MM.1S (cell line): ENCODE results near the gene SLC25A26.

Experiments
- DNase-seq: peaks from one replicate; pipeline ENCODE4 v3.0.0-alpha.2; 2015
- H2AFZ ChIP-seq: fragments of 300-600 bp; sonication (generic); 2 replicates; pipeline ENCODE4 v1.6.0; 2016; ENCODE audit warnings: antibody characterized with exemption, low read length
- H3F3A ChIP-seq: fragments of 300-600 bp; sonication (generic); 2 replicates; pipeline ENCODE4 v1.6.1; 2016; ENCODE audit warnings: mild to moderate bottlenecking, antibody characterized with exemption, low read length, moderate library complexity, mixed read lengths; ENCODE audit not compliant: insufficient read depth
- H3K27ac ChIP-seq: fragments of 300-600 bp; sonication (generic); 2 replicates; pipeline ENCODE4 v1.5.1; 2016; ENCODE audit warnings: mild to moderate bottlenecking, low read length
- H3K27me3 ChIP-seq: fragments of 300-600 bp; sonication (generic); replicated peaks from 2 replicates; pipeline ENCODE4 v1.6.0; 2016; ENCODE audit warnings: low read length; ENCODE audit not compliant: insufficient read depth
- H3K36me3 ChIP-seq: fragments of 300-600 bp; sonication (generic); replicated peaks from 2 replicates; pipeline ENCODE4 v1.6.1; 2016; ENCODE audit warnings: mild to moderate bottlenecking, low read length, mixed read lengths; ENCODE audit not compliant: insufficient read depth
- H3K4me1 ChIP-seq: fragments of 300-600 bp; sonication (generic); 2 replicates; pipeline ENCODE4 v1.6.1; 2016; ENCODE audit warnings: low read length, mixed read lengths
- H3K4me2 ChIP-seq: fragments of 300-600 bp; sonication (generic); 2 replicates; pipeline ENCODE4 v1.6.0; 2016; ENCODE audit warnings: low read depth, low read length
- H3K4me3 ChIP-seq: fragments of 300-600 bp; sonication (generic); 2 replicates; pipeline ENCODE4 v1.5.1; 2016; ENCODE audit warnings: low read length, mixed read lengths
- H3K79me2 ChIP-seq: fragments of 300-600 bp; sonication (generic); 2 replicates; pipeline ENCODE4 v1.6.1; 2016; ENCODE audit warnings: mixed run types, low read length, mixed read lengths
- H3K9ac ChIP-seq: fragments of 300-600 bp; sonication (generic); 2 replicates; pipeline ENCODE4 v1.6.1; 2016; ENCODE audit warnings: low read length, mixed read lengths
- H3K9me2 ChIP-seq: fragments of 300-600 bp; sonication (generic); replicated peaks from 2 replicates; pipeline ENCODE4 v1.6.1; 2016; ENCODE audit warnings: mild to moderate bottlenecking, low read length, mixed read lengths; ENCODE audit not compliant: insufficient read depth
- H3K9me3 ChIP-seq: fragments of 300-600 bp; sonication (generic); replicated peaks from 2 replicates; pipeline ENCODE4 v1.6.1; 2016; ENCODE audit warnings: mild to moderate bottlenecking, low read length, mixed read lengths; ENCODE audit not compliant: insufficient read depth
- H4K20me1 ChIP-seq: fragments of 300-600 bp; sonication (generic); 2 replicates; pipeline ENCODE4 v1.6.1; 2016; ENCODE audit warnings: mild to moderate bottlenecking, low read length, moderate library complexity, mixed read lengths; ENCODE audit not compliant: insufficient read depth
- CTCF ChIP-seq: fragments of 300-600 bp; sonication (generic); IDR thresholded peaks from 2 replicates; pipeline ENCODE4 v1.5.1; 2016; ENCODE audit warnings: antibody characterized with exemption, low read length, mixed read lengths
- EZH2 ChIP-seq: fragments of 300-600 bp; sonication (generic); optimal IDR thresholded peaks from 2 replicates; pipeline ENCODE3; 2017; ENCODE audit warnings: low read depth, mild to moderate bottlenecking, antibody characterized with exemption, low read length, mixed read lengths
- EZH2phosphoT487 ChIP-seq: fragments of 300-600 bp; sonication (generic); IDR thresholded peaks from 2 replicates; pipeline ENCODE4 v1.6.1; 2018; ENCODE audit warnings: antibody characterized with exemption, low read length

SLC25A26 gene

DNA sequence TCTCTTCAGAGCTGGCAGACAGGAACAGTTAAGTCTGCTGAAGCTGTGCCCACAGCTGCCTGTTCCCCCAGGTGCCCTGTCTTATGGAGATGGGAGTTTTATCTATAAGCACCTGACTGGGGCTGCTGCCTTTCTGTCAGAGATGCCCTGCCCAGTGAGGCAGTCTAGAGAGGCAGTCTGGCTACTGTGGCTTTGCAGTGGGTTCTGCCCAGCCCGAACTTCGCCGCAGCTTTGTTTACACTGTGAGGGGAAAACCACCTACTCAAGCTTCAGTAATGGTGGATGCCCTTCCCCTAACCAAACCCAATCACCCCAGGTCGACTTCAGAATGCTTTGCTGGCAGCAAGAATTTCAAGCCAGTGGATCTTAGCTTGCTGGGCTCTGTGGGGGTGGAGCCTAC, 91.2 kb downstream of the SLC25A26 start:
- Histone ChIP-seq H3K9me3 (no peaks in the 10 kb centered on the region), H3K27ac (no peak overlapping the region)

DNA sequence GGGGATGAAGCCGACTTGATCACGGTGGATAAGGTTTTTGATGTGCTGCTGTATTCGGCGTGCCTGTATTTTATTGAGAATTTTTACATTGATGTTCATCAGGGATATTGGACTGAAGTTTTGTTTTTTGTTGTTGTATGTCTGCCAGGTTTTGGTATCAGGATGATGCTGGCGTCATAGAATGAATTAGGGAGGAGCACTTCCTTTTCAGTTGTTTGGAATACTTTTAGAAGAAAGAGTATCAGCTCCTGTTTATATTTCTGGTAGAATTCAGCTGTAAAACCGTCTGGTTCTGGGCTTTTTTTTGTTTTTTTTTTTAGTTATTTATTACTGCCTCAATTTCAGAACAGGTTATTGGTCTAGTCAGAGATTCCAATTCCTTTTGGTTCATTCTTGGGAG, 93.7 kb downstream of the SLC25A26 start:
- no peak for DNase-seq
- Histone ChIP-seq H2AFZ (no peak overlapping the region), H3K79me2 (no peaks in the 10 kb centered on the region), H3F3A (no peaks in the 10 kb centered on the region), H3K9me2 (no peaks in the 10 kb centered on the region), H3K36me3 (no peaks in the 10 kb centered on the region), H3K9ac (no peak overlapping the region), H3K4me2 (no peak overlapping the region), H3K4me3 (no peak overlapping the region), H3K4me1 (no peaks in the 10 kb centered on the region), H3K27me3 (no peaks in the 10 kb centered on the region), H3K9me3 (no peaks in the 10 kb centered on the region), H4K20me1 (no peaks in the 10 kb centered on the region), H3K27ac (no peak overlapping the region)
- TF ChIP-seq CTCF = no peak
- no peak for TF ChIP-seq EZH2phosphoT487
- no peak for TF ChIP-seq EZH2

More for the DNA sequence above, 91.2 kb downstream of the SLC25A26 start:
- no peak for DNase-seq
- Histone ChIP-seq H3F3A (no peaks in the 10 kb centered on the region), H3K36me3 (no peaks in the 10 kb centered on the region), H4K20me1 (no peaks in the 10 kb centered on the region), H3K4me1 (no peaks in the 10 kb centered on the region), H3K9ac (no peak overlapping the region), H3K4me3 (no peak overlapping the region), H3K4me2 (no peak overlapping the region), H3K79me2 (no peaks in the 10 kb centered on the region), H2AFZ (no peak overlapping the region), H3K9me2 (no peaks in the 10 kb centered on the region), H3K27me3 (no peaks in the 10 kb centered on the region)
- no peak for TF ChIP-seq CTCF
- no peak for TF ChIP-seq EZH2phosphoT487
- no peak for TF ChIP-seq EZH2

GRCh38 chr3:66317750-66318376, 97.1 kb downstream of the SLC25A26 start:
- no peaks in the 10 kb centered on the region for H3K4me1 ChIP-seq
- no peak for DNase-seq
- H3K9me3 ChIP-seq = no peaks in the 10 kb centered on the region
- no peaks in the 10 kb centered on the region for H3F3A ChIP-seq
- H4K20me1 ChIP-seq = no peaks in the 10 kb centered on the region
- H3K27ac ChIP-seq = no peak overlapping the region
- no peaks in the 10 kb centered on the region for H3K9me2 ChIP-seq
- no peak overlapping the region for H3K4me2 ChIP-seq
- no peak overlapping the region for H2AFZ ChIP-seq
- H3K27me3 ChIP-seq = no peaks in the 10 kb centered on the region
- H3K79me2 ChIP-seq = no peaks in the 10 kb centered on the region
- no peak overlapping the region for H3K9ac ChIP-seq
- H3K4me3 ChIP-seq = no peak overlapping the region
- H3K36me3 ChIP-seq = no peaks in the 10 kb centered on the region
- no peak for TF ChIP-seq CTCF
